ENCODE data around the gene SIL1.
A peak's percentile ranks its signal among the peaks of the same experiment; 100 is the strongest.
"Not testable (repeated sequence)": the region's sequence is repeated elsewhere in the genome, so short reads cannot be mapped to it uniquely, and the experiment has no call there.

SIL1 gene
- total RNA-seq = 11.1 to 19.1 reads per million in 2 donors

DNA sequence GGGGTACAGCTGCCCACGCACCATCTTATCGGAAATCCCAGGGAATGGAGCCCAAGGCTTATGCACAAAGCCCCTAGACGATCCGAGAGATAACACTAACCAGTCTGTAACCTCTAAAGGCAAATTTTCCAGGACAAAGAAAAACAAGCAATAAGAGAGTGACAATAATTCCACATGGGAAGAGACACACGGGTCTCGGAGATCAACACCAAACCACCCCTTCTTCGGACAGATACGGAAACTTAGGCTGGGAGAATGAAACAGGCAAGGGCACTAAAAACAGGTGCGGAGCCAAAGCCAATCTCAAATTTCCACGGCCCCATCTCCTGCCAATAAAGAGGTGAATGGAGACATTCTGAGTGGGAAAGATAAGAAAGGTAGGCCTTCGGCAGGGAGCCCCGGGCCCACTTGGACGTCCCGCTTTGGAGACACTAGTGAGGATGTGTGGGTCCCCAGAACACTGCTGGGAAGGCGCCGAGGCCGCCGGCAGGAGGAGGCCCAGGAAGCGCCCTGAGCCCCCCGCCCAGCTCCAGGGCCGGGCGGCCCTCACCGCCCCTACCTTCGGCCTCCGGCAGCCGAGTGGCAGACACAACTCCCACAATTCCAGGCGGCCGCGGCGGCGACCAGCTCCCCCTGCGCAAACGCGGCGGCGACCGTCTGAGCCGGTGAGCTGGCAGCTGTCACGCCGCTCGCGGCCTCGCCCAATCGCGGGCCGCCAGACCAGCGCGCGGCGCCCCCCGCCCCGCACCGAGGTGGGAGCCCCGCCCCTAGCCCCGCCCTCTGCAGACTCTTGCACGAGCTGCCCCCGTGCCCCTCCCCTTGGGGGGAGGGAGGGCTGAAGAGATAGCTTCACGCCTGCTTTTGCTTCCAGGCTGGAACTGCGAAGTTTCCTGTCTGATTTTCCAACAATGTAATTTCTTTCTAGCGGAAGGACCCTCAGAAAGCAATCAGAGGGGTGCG, at the start of gene SIL1:
SIL1 (minus strand) TSS at position 659 of the 960 bp plus-strand sequence. CDS start 70,525 bp downstream, outside the sequence.
- DNase-seq = peak; percentile 96

DNA sequence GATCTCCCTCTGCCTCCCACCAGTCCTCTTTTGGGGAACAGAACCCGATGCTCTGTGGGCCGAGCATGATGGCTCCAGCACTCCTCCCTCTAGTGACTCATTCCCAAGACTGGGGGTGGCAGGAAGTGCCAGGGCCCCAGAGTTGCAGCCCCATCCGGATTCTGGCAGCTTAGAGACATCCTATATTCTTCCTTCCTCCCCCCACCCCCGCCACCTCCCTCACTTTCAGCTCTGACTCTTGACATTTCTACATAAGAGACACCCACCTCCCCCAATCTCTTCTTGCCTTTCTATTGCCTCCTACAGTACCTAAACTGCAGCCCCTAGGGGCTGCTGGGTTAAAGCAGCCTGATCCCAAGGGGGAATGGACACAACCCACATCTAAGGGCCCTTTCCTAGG, 48.2 kb upstream of the SIL1 start:
- no peak for DNase-seq

DNA sequence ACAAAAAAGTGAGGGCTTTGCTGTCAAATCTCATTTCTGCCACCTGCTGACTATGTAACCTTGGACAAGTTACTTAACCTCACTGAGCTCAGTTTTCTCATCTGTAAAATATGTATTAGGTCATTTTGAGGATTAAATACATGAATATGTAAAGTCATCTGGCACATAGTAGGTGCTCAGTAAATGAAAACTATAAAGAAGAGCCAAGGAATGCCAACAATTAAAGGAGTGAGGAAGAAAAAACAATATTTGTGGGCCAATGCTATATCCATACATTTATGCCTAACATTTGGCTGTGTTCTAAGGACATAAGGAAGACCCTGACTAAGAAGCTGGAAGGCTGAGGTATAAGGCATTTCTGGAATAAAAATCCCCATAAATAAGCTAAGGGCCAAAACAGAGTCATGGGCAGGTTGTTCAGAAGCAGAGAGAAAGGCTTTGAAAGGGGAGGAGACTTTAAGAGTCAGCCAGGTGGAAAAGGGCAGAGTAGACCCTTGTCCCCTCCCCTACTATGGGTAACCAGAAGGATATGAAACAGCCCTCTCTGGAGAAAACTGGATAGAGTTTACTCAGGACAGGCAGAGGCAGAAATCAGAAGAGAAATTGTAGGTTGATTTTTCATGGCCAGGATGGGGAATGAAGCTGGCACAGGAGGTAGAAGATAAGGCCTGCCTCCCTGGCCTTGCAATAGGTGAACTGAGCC, 47.6 kb upstream of the SIL1 start:
- DNase-seq = no peak

GRCh38 chr5:139243425-139243970, 45.3 kb upstream of the SIL1 start:
- no peak for DNase-seq

- no peak for DNase-seq
These were observed 43.0 kb upstream of the SIL1 start for GRCh38 chr5:139241139-139241538.

DNA sequence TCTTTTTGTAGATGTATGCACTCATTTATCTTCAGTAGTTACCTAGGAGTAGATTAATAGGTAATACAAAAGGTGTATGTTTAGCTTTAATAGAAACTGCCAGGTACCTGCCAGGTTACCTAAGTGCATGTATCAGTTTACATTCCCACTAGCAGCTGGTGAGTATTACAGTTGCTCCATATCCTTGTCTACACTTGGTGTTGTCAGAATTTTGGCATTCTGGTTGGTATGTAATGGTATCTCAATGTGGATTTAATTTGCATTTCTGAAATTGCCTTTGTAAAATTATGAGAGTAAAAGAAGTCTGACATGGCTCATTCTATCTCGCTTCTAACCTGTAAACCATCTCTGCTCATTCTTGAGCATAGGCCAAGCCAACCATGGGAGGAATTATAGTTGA, 38.3 kb upstream of the SIL1 start:
- DNase-seq = no peak

- DNase-seq = no peak
These were observed 34.1 kb upstream of the SIL1 start for GRCh38 chr5:139232147-139232724.

DNA sequence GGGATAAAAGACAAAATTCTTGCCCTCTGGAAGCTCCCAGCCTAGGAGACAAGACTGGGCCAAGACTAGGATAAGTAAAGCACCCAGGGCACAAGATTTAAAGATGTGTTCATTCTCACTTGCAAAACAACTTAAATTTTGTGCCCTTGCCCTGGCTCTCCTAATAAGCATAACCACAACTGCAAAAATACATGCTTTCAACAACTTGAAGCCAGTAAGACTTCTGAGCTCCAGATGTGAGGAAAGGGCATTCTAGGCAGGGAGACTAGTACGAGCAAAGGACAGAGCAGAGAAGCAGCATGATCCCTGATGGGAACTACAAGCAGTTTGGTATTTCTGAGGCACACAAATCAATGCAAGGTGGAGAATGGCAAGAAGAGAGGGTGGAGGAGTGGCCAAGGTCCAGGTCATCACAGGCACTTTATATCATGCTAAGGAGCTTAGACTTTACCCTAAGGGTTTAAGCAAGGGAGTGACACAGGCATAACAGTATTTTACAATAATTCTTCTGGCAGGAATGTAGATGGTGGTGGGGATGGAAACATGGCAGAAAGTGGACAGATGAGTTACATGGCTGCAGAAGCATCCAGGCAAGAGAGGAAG, 30.1 kb upstream of the SIL1 start:
- DNase-seq = no peak

- DNase-seq = no peak
These were observed 28.0 kb upstream of the SIL1 start for GRCh38 chr5:139226131-139226530.

DNA sequence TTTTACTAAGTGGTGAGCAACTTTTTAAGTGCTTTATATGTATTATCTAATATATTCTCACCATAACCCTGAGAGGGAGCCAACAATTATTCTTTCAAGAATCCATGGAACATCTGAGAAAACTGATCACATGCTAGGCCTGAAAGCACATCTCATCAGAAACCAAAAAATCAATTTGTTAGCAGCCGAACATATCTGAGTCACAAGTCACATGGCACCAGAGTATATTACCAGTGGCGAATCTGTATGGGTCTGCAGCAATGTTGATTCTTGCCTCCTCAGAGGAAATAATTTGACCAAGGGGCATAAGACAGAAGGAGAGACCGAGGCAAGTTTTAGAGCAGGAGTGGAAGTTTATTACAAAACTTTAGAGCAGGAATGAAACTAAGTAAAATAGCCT, 25.3 kb upstream of the SIL1 start:
- DNase-seq = no peak

DNA sequence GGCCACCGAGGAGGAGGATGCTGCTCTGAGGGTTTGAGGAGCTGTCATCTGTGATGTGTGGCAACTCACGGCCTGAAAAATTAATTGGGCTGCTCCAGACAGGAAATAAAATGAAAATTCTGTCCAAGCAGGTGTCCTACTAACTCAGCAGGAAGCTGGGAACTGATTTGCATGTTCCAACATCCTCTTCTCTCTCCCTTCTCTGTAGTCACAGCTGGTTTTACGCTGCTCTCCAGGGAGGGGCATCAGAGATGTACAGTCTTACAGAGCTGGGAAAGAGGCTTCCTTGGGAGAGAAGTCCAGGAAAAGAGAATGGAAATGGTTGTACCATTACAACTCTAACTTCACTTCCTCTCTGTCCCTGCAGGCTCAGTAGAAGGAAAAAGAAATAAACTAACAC, 24.2 kb upstream of the SIL1 start:
- no peak for DNase-seq

- DNase-seq = not testable (repeated sequence)
These were observed 19.9 kb upstream of the SIL1 start for GRCh38 chr5:139218038-139218437.

GRCh38 chr5:139215107-139215975, 17.2 kb upstream of the SIL1 start:
- no peak for DNase-seq

- DNase-seq = no peak
These were observed 16.5 kb upstream of the SIL1 start for GRCh38 chr5:139214646-139215045.

- no peak for DNase-seq
These were observed 14.7 kb upstream of the SIL1 start for GRCh38 chr5:139212906-139213305.

- DNase-seq = no peak
These were observed 14.3 kb upstream of the SIL1 start for GRCh38 chr5:139212486-139212885.

- no peak for DNase-seq
These were observed 12.4 kb upstream of the SIL1 start for GRCh38 chr5:139210585-139210984.

DNA sequence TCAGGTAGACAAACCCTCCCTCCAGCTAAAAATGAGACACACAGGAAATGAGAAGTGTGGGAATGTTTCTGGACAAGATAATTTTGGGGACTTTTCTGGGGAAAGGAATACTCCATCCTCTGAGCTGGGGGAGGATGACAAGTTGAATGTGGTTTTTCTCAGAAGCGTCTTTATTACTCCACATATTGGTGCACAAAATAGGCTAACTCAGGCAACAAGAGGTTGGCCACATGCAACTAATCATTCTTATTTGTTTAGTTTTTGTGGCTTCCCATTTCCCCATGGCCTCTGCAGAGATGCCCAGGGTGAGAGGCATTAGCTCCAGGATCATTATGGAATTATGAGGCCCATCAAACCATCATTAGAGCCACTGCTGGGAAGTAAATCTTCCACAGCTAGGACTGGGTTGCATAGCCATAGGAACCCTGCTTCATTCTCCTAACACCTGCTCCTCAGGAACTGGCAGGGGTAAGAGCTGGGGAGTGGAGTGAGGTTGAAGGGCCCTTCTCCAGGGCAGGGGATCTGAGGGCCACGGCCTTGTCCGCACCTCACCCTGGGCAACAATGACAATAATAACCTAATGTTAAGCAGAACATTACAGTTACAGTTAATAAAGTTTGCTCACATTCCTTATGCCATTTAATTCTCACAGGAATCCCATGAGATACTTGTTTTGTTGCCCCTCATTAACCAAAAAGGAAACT, 9.3 kb upstream of the SIL1 start:
- no peak for DNase-seq

- DNase-seq = no peak
These were observed 7.4 kb upstream of the SIL1 start for GRCh38 chr5:139205586-139205985.

DNA sequence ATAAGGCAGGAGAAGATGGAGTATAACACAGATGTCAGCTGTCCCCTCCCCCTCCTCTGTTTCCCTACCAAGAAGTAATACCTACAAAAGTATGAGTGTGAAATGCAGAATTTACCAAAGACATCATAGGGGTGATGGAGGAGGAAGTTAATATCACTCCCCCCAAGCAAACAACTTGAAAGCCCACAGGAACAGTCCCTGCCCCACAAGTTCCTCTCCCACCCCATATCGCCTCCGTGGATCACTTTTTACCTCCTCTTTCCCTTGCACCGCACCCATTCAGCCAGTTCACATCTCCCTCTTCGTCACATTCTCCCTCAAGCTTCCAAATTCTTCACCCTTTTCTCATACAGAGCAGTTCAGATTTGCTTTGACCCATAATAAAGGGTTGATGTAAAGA, 7.0 kb upstream of the SIL1 start:
- DNase-seq = no peak

GRCh38 chr5:139204196-139204595, 6.0 kb upstream of the SIL1 start:
- no peak for DNase-seq
